ENCODE measurements around the gene PCDHGA7. TPM values are rescaled to one million over a fixed set of nuclear protein-coding genes. Genes with fewer than 3 reads are reported as not detected.

Gene PCDHGA7
- total RNA-seq, 1 experiment from 2014 or later, result 0.83 TPM

DNA sequence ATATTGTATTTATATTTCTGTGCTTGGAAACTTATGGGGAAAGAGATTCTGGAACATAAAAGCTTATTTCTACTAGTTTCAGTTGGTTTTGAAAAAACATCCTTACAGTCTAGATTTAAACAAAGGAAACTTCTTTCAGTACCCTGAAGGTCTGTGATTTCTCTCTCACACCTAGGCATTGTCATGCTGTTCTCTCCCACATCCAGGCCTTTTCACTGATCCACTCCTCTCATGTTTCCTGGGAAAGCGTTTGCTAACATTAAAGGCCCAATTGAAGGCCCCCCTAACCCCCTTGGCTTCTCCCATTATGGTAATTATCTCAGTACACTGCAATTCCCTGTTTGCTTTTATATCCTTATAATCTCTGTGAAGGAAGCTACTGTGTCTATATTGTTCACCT, 39.8 kb upstream of the PCDHGA7 start:
- H3K23ac ChIP-seq (ENCODE audit: insufficient read length, low read depth, low read length), result no peak overlapping the region
- H3K18ac ChIP-seq (ENCODE audit: insufficient read length, low read depth, low read length), result no peak overlapping the region
- no peaks in the 10 kb centered on the region for H3K79me2 ChIP-seq (ENCODE audit: insufficient read depth, low read length)
- no peaks in the 10 kb centered on the region for H3K79me1 ChIP-seq (ENCODE audit: insufficient read depth, low read depth, low read length, poor library complexity, severe bottlenecking)
- H2BK20ac ChIP-seq (ENCODE audit: low read depth, low read length, poor library complexity, severe bottlenecking), result no peak overlapping the region
- no peak overlapping the region for H4K5ac ChIP-seq (ENCODE audit: insufficient read length, low read depth, low read length)
- no peak overlapping the region for H3K56ac ChIP-seq (ENCODE audit: insufficient read length, low read depth, low read length)
- no peak overlapping the region for H3K27ac ChIP-seq (ENCODE audit: insufficient read length, low read depth, low read length)
- H2AK5ac ChIP-seq (ENCODE audit: insufficient read length, low read length), result no peak overlapping the region
- no peak overlapping the region for H3K14ac ChIP-seq (ENCODE audit: insufficient read depth, low read length)
- H4K8ac ChIP-seq (replicated peaks; ENCODE audit: insufficient read length, low read depth, low read length), result no peak overlapping the region
- H3K4me2 ChIP-seq (ENCODE audit: insufficient read depth, insufficient read length, low read length), result no peak overlapping the region
- H3K27me3 ChIP-seq (ENCODE audit: insufficient read depth, low read length), result no peaks in the 10 kb centered on the region
- H2BK5ac ChIP-seq (ENCODE audit: insufficient read length, low read length), result no peak overlapping the region
- H3K23me2 ChIP-seq (ENCODE audit: insufficient read length, low read depth, low read length, poor library complexity, severe bottlenecking), result no peaks in the 10 kb centered on the region
- no peaks in the 10 kb centered on the region for H3K4me1 ChIP-seq (ENCODE audit: insufficient read depth, low read length)
- TF ChIP-seq, protein P1, sequence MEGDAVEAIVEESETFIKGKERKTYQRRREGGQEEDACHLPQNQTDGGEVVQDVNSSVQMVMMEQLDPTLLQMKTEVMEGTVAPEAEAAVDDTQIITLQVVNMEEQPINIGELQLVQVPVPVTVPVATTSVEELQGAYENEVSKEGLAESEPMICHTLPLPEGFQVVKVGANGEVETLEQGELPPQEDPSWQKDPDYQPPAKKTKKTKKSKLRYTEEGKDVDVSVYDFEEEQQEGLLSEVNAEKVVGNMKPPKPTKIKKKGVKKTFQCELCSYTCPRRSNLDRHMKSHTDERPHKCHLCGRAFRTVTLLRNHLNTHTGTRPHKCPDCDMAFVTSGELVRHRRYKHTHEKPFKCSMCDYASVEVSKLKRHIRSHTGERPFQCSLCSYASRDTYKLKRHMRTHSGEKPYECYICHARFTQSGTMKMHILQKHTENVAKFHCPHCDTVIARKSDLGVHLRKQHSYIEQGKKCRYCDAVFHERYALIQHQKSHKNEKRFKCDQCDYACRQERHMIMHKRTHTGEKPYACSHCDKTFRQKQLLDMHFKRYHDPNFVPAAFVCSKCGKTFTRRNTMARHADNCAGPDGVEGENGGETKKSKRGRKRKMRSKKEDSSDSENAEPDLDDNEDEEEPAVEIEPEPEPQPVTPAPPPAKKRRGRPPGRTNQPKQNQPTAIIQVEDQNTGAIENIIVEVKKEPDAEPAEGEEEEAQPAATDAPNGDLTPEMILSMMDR (conservative IDR thresholded peaks at IDR 0.05), result no peak
- H2BK120ac ChIP-seq (ENCODE audit: low read depth, low read length, poor library complexity, severe bottlenecking), result no peak overlapping the region
- peak overlapping the region in 1 of 2 experiments; percentile 44; a peak in 1 of 5 replicates for H3K4me3 Mint-ChIP-seq
- no peak overlapping the region for H3K9ac ChIP-seq (ENCODE audit: extremely low read depth, insufficient read length, low read length)
- no peak overlapping the region for H3K4ac ChIP-seq (ENCODE audit: low read depth, low read length)
- peaks cover 2 to 4% of the 10 kb centered on the region in 2 experiments; a peak in 2 of 4 replicates for H3K4me1 Mint-ChIP-seq
- H3K27ac Mint-ChIP-seq, result no peak overlapping the region
- no peak overlapping the region for H2BK15ac ChIP-seq (ENCODE audit: low read depth, low read length)
- H2AFZ ChIP-seq (ENCODE audit: low read length), result no peak overlapping the region
- H3K9me3 ChIP-seq (ENCODE audit: control insufficient read depth, low read depth, low read length), result peaks cover 25% of the 10 kb centered on the region
- no peak overlapping the region for H4K91ac ChIP-seq (ENCODE audit: insufficient read length, low read depth, low read length)
- H3K9me3 Mint-ChIP-seq, result peaks cover 68 to 79% of the 10 kb centered on the region in 2 experiments
- H3K36me3 Mint-ChIP-seq (ENCODE audit: insufficient read depth in 1 of 3, low read depth in 3 of 3), result peaks cover 17 to 52% (median 33%) of the 10 kb centered on the region in 3 experiments
- H4K20me1 ChIP-seq (ENCODE audit: control insufficient read depth, insufficient read depth, insufficient read length), result no peaks in the 10 kb centered on the region
- no CpG with 5 or more reads among the region's 1 CpG for WGBS (ENCODE audit: extremely low coverage, insufficient read length, low lambda C conversion rate)
- no peak for DNase-seq
- H3T11ph ChIP-seq (ENCODE audit: low read length), result no peak overlapping the region
- peaks cover 9% of the 10 kb centered on the region for H3K27me3 Mint-ChIP-seq (ENCODE audit: low read depth)
- no peak overlapping the region for H2BK12ac ChIP-seq (ENCODE audit: insufficient read length, low read depth, low read length)
